H1 (cell line): ENCODE measurements around the gene VPS13C. TPM values are rescaled to one million over a fixed set of nuclear protein-coding genes. Genes with fewer than 3 reads are reported as not detected.

ENCODE experiments used
- CTCF ChIA-PET: fragments of 300-600 bp; sonication (Branson Sonifier 250); formaldehyde crosslinking; loops from one replicate; lab custom pipeline; 2021; ENCODE audit not compliant: partially characterized antibody; lab: Charles Lee
- POLR2A ChIA-PET: fragments of 300-600 bp; sonication (Branson Sonifier 250); formaldehyde crosslinking; loops from one replicate; lab custom pipeline; 2021; ENCODE audit warnings: inconsistent platforms; ENCODE audit not compliant: partially characterized antibody; lab: Charles Lee
- DNase-seq, 2 experiments: peaks; one replicate each; pipeline versions ENCODE4 v3.0.0 to v3.0.0-alpha.2; 2010 to 2022; ENCODE audit warnings: low spot score in 2 of 2, low read depth in 1 of 2, mixed read lengths in 1 of 2
- FAIRE-seq: peaks from 2 replicates; lab custom pipeline; 2011; peaks lifted over from hg19 to GRCh38; lab: Jason Lieb, UNC
- H2AFZ ChIP-seq: 2 replicates; pipeline ENCODE4 v1.8.1; 2012; ENCODE audit warnings: low read length, inconsistent platforms
- H2AK5ac ChIP-seq: 2 replicates; pipeline ENCODE4 v1.6.1; 2013; ENCODE audit warnings: low read depth, low read length
- H2BK120ac ChIP-seq: replicated peaks from 2 replicates; pipeline ENCODE3; 2013; ENCODE audit warnings: low read depth, low read length, inconsistent platforms
- H2BK12ac ChIP-seq: 2 replicates; pipeline ENCODE4 v1.6.1; 2013; ENCODE audit warnings: low read depth, low read length
- H2BK15ac ChIP-seq: 2 replicates; pipeline ENCODE4 v1.6.1; 2013; ENCODE audit warnings: low read length
- H2BK20ac ChIP-seq: 2 replicates; pipeline ENCODE4 v1.6.1; 2013; ENCODE audit warnings: low read length
- H2BK5ac ChIP-seq: 2 replicates; pipeline ENCODE4 v1.6.1; 2013; ENCODE audit warnings: low read depth, low read length
- H3K14ac ChIP-seq: 2 replicates; pipeline ENCODE4 v1.6.1; 2013; ENCODE audit warnings: inconsistent platforms; ENCODE audit not compliant: insufficient read length
- H3K18ac ChIP-seq: 2 replicates; pipeline ENCODE4 v1.6.1; 2013; ENCODE audit warnings: low read length; ENCODE audit errors: extremely low read depth
- H3K23ac ChIP-seq: 2 replicates; pipeline ENCODE4 v1.6.1; 2013; ENCODE audit warnings: inconsistent platforms; ENCODE audit not compliant: insufficient read length
- H3K23me2 ChIP-seq: 2 replicates; pipeline ENCODE4 v1.6.1; 2013; ENCODE audit warnings: low read depth, low read length
- H3K27ac ChIP-seq: 2 replicates; pipeline ENCODE4 v1.6.1; 2011; ENCODE audit warnings: low read depth, low read length, inconsistent platforms
- H3K27me3 ChIP-seq, 4 experiments: replicated peaks in 1 of 4; 1 replicate in 1 of 4; 2 replicates in 3 of 4; pipeline versions ENCODE4 v1.6.1 to v1.8.1; 2011 to 2013; ENCODE audit warnings: low read length in 3 of 4, mild to moderate bottlenecking in 3 of 4, inconsistent platforms in 2 of 4, mixed read lengths in 2 of 4, moderate library complexity in 1 of 4; ENCODE audit not compliant: control insufficient read depth in 3 of 4, insufficient read depth in 3 of 4; ENCODE audit errors: extremely low read depth in 1 of 4
- H3K36me3 ChIP-seq, 4 experiments: 2 replicates each; pipeline versions ENCODE4 v1.6.1 to v1.8.1; 2011 to 2013; ENCODE audit warnings: mild to moderate bottlenecking in 4 of 4, low read length in 3 of 4, moderate library complexity in 2 of 4, control low read depth in 1 of 4, inconsistent platforms in 1 of 4; ENCODE audit not compliant: insufficient read depth in 4 of 4, control insufficient read depth in 2 of 4
- H3K4ac ChIP-seq: replicated peaks from 2 replicates; pipeline ENCODE3; 2013; ENCODE audit warnings: low read length, low read depth, mixed read lengths, inconsistent platforms; ENCODE audit not compliant: insufficient read length
- H3K4me1 ChIP-seq, 4 experiments: replicated peaks in 1 of 4; 1 replicate in 1 of 4; 2 replicates in 3 of 4; pipeline versions ENCODE4 v1.6.1 to v1.8.1; 2011 to 2013; ENCODE audit warnings: low read length in 3 of 4, inconsistent platforms in 2 of 4, mixed read lengths in 1 of 4; ENCODE audit not compliant: insufficient read depth in 4 of 4, control insufficient read depth in 3 of 4
- H3K4me2 ChIP-seq, 2 experiments: 2 replicates each; pipeline versions ENCODE4 v1.6.1 to v1.8.1; 2011 to 2013; ENCODE audit warnings: low read depth in 2 of 2, low read length in 2 of 2, control low read depth in 1 of 2, inconsistent platforms in 1 of 2, mild to moderate bottlenecking in 1 of 2; ENCODE audit not compliant: insufficient read depth in 1 of 2
- H3K4me3 ChIP-seq, 4 experiments: fragments of 200-600, 300-600 bp in 1 of 4; sonication (generic), shearing (Covaris generic), sonication (Bioruptor Twin) in 1 of 4; 2 replicates each; pipeline versions ENCODE4 v1.5.1 to v1.8.1; 2011 to 2016; ENCODE audit warnings: low read length in 4 of 4, low read depth in 3 of 4, control low read depth in 2 of 4, inconsistent platforms in 2 of 4, mild to moderate bottlenecking in 2 of 4, mixed read lengths in 1 of 4, moderate library complexity in 1 of 4; ENCODE audit not compliant: insufficient read depth in 2 of 4; ENCODE audit errors: extremely low read depth in 1 of 4
- H3K56ac ChIP-seq: replicated peaks from 2 replicates; pipeline ENCODE3; 2013; ENCODE audit warnings: low read depth, mild to moderate bottlenecking, mixed read lengths, low read length, inconsistent platforms; ENCODE audit not compliant: insufficient read length
- H3K79me1 ChIP-seq: 2 replicates; pipeline ENCODE4 v1.6.1; 2013; ENCODE audit warnings: low read depth, low read length, control low read depth
- H3K79me2 ChIP-seq, 2 experiments: 2 replicates each; pipeline versions ENCODE4 v1.6.1 to v1.8.1; 2012 to 2013; ENCODE audit warnings: low read length in 2 of 2, mild to moderate bottlenecking in 2 of 2, inconsistent platforms in 1 of 2; ENCODE audit not compliant: insufficient read depth in 2 of 2, control insufficient read depth in 1 of 2
- H3K9ac ChIP-seq, 4 experiments: replicated peaks in 1 of 4; 1 replicate in 1 of 4; 2 replicates in 3 of 4; pipeline versions ENCODE4 v1.6.1 to v1.8.1; 2011 to 2013; ENCODE audit warnings: low read depth in 3 of 4, low read length in 3 of 4, control low read depth in 2 of 4, mild to moderate bottlenecking in 2 of 4, moderate library complexity in 2 of 4, inconsistent platforms in 1 of 4; ENCODE audit errors: extremely low read depth in 1 of 4
- H3K9me3 ChIP-seq, 2 experiments: 2 replicates each; pipeline versions ENCODE4 v1.6.1 to v1.8.1; 2012 to 2013; ENCODE audit warnings: mild to moderate bottlenecking in 2 of 2, moderate library complexity in 2 of 2, control low read depth in 1 of 2, inconsistent platforms in 1 of 2, low read depth in 1 of 2, low read length in 1 of 2, mixed read lengths in 1 of 2; ENCODE audit not compliant: insufficient read depth in 2 of 2
- H4K20me1 ChIP-seq, 2 experiments: replicated peaks in 1 of 2; 2 replicates each; pipeline versions ENCODE3 to v1.8.1; 2011 to 2013; ENCODE audit warnings: inconsistent platforms in 2 of 2, low read length in 2 of 2, mild to moderate bottlenecking in 1 of 2; ENCODE audit not compliant: insufficient read depth in 2 of 2, control insufficient read depth in 1 of 2
- H4K5ac ChIP-seq: 2 replicates; pipeline ENCODE4 v1.6.1; 2013; ENCODE audit warnings: low read length, low read depth, mixed read lengths, inconsistent platforms; ENCODE audit not compliant: insufficient read length
- H4K8ac ChIP-seq: 2 replicates; pipeline ENCODE4 v1.8.0; 2013; ENCODE audit warnings: mild to moderate bottlenecking, moderate library complexity, low read length, inconsistent platforms; ENCODE audit not compliant: insufficient read depth; ENCODE audit errors: extremely low read depth
- H4K91ac ChIP-seq: replicated peaks from 2 replicates; pipeline ENCODE3; 2013; ENCODE audit warnings: low read length, mixed read lengths, inconsistent platforms; ENCODE audit not compliant: insufficient read length
- BCL11A ChIP-seq, 2 experiments: IDR thresholded peaks; one replicate each; pipeline ENCODE4 v1.6.1; 2011; ENCODE audit warnings: low read depth in 2 of 2, low read length in 2 of 2, mild to moderate bottlenecking in 2 of 2
- BRCA1 ChIP-seq: IDR thresholded peaks from 2 replicates; pipeline ENCODE4 v1.6.1; 2012; ENCODE audit warnings: low read depth, low read length, improper control_type of control experiment
- CEBPB ChIP-seq: IDR thresholded peaks from 2 replicates; pipeline ENCODE4 v1.6.1; 2012; ENCODE audit warnings: low read depth, low read length
- GABPA ChIP-seq: IDR thresholded peaks from 2 replicates; pipeline ENCODE4 v1.6.1; 2011; ENCODE audit warnings: mild to moderate bottlenecking, low read length, moderate library complexity, borderline replicate concordance; ENCODE audit not compliant: insufficient read depth
- KDM5A ChIP-seq: fragments of 200-600 bp; IDR thresholded peaks from 2 replicates; pipeline ENCODE4 v1.7.1; 2012; ENCODE audit warnings: mild to moderate bottlenecking, low read length, inconsistent platforms, mixed read lengths
- MAX ChIP-seq: IDR thresholded peaks from 2 replicates; pipeline ENCODE4 v1.6.1; 2012; ENCODE audit warnings: inconsistent platforms
- NANOG ChIP-seq: IDR thresholded peaks from 2 replicates; pipeline ENCODE4 v1.6.1; 2011; ENCODE audit warnings: low read length, low read depth, mild to moderate bottlenecking, inconsistent platforms; ENCODE audit not compliant: insufficient read depth, poor library complexity, severe bottlenecking
- POLR2A ChIP-seq, 2 experiments: IDR thresholded peaks; 1 replicate in 1 of 2; 2 replicates in 1 of 2; pipeline ENCODE4 v1.6.1; 2011; ENCODE audit warnings: low read depth in 2 of 2, low read length in 2 of 2, mild to moderate bottlenecking in 2 of 2; ENCODE audit errors: control extremely low read depth in 1 of 2
- RBBP5 ChIP-seq: IDR thresholded peaks from 2 replicates; pipeline ENCODE4 v1.7.1; 2012; ENCODE audit warnings: low read depth, mild to moderate bottlenecking, inconsistent platforms, low read length, moderate library complexity, borderline replicate concordance
- TAF1 ChIP-seq: IDR thresholded peaks from 2 replicates; pipeline ENCODE4 v1.6.1; 2011; ENCODE audit warnings: mild to moderate bottlenecking, low read depth, low read length
- WGBS, 2 experiments: shearing (Covaris generic) in 1 of 2; methylation state at CpG; one replicate each; pipeline versions ENCODE4 v1.1.6 to v1.1.7; 2013 to 2015; ENCODE audit warnings: low lambda C conversion rate in 2 of 2, mixed read lengths in 2 of 2, inconsistent platforms in 1 of 2, low coverage in 1 of 2, missing lambda C conversion rate in 1 of 2; ENCODE audit not compliant: insufficient replicate concordance in 2 of 2, insufficient coverage in 1 of 2, insufficient read length in 1 of 2; ENCODE audit errors: extremely low coverage in 1 of 2, missing lambda C conversion rate in 1 of 2; 5-methylcytosine and 5-hydroxymethylcytosine counted together
- polyA plus RNA-seq, 7 experiments: library from polyadenylated mRNA; depleted of rRNA in 3 of 7; stranded (reverse) in 5 of 7; unstranded in 2 of 7; fragments of >200 nt in 5 of 7; fragments of 200-250 nt in 2 of 7; gene quantifications; 1 replicate in 5 of 7; 2 replicates in 1 of 7; 4 replicates in 1 of 7; pipeline versions ENCODE4 v1.2.1 to v1.2.3, GENCODE V29; 2011 to 2013; ENCODE audit warnings: missing spikeins in 2 of 7, mixed read lengths in 2 of 7
- total RNA-seq: library from RNA; stranded (reverse); fragmentation: NEBNext Ultra II Directional; extraction: Animal tissue kit (Norgen Biotek cat#: 25700); gene quantifications from 2 replicates; pipeline ENCODE4 v1.2.1, GENCODE V29; 2021

The VPS13C gene
- total and polyA plus RNA-seq, 2 of the 8 experiments (the other 6 are each of a cell fraction or from before 2014, with no cell fraction given): 4.8 to 18.8 TPM

GRCh38 chr15:62087671-62088352 lies 27.6 kb upstream of the VPS13C start:
- Histone ChIP-seq H2BK120ac (no peak overlapping the region), H4K8ac (no peak overlapping the region), H3K9me3 (no peaks in the 10 kb centered on the region; a peak in 1 of 4 replicates), H2AFZ (no peak overlapping the region), H3K27me3 (no peaks in the 10 kb centered on the region), H3K4ac (no peak overlapping the region), H3K14ac (no peak overlapping the region), H4K20me1 (no peaks in the 10 kb centered on the region), H2BK20ac (no peak overlapping the region), H3K79me1 (no peaks in the 10 kb centered on the region), H3K36me3 (no peaks in the 10 kb centered on the region), H3K4me2 (no peak overlapping the region), H3K9ac (no peak overlapping the region), H3K23me2 (no peaks in the 10 kb centered on the region), H4K91ac (no peak overlapping the region), H2BK12ac (no peak overlapping the region), H2BK5ac (no peak overlapping the region), H2AK5ac (no peak overlapping the region), H3K27ac (no peak overlapping the region), H2BK15ac (no peak overlapping the region), H3K4me1 (no peaks in the 10 kb centered on the region), H3K56ac (no peak overlapping the region), H3K18ac (no peak overlapping the region), H4K5ac (no peak overlapping the region), H3K23ac (no peak overlapping the region), H3K79me2 (no peaks in the 10 kb centered on the region), H3K4me3 (no peak overlapping the region)
- 79% methylated on average over 5 of the region's 5 CpGs; no CpG with 5 or more reads in 1 of the 2 experiments for WGBS, 2 experiments
- ChIA-PET POLR2A (no interaction called here), CTCF (interaction anchor here (1.2 to 1.5 kb wide), 2 partner anchors 16 to 220 kb away, joined by 4 to 5 read pairs; no protein-coding TSS in a partner anchor)
- FAIRE-seq (no peak), DNase-seq (no peak)
- TF ChIP-seq GABPA (no peak), BRCA1 (no peak), NANOG (no peak), CEBPB (no peak), KDM5A (no peak), TAF1 (no peak), BCL11A (IDR thresholded peaks at IDR 0.05; ENCODE audit: low read depth in 2 of 2, low read length in 2 of 2) (no peak), POLR2A (IDR thresholded peaks at IDR 0.05; ENCODE audit: control extremely low read depth in 1 of 2, low read depth in 2 of 2, low read length in 2 of 2) (no peak), RBBP5 (no peak), MAX (no peak)
